GDM1 (cell line): ENCODE data around the gene DENND1B.
"Not testable (repeated sequence)": the region's sequence is repeated elsewhere in the genome, so short reads cannot be mapped to it uniquely, and the experiment has no call there.

ENCODE experiments used
- DNase-seq: peaks from one replicate; lab custom pipeline; 2025; lab: John Stamatoyannopoulos, UW

Gene DENND1B

GRCh38 chr1:197622371-197622770 lies 152.9 kb downstream of the DENND1B start:
- DNase-seq = no peak

- no peak for DNase-seq
Measured at GRCh38 chr1:197621761-197622160, 153.5 kb downstream of the DENND1B start.

- DNase-seq = no peak
Measured at GRCh38 chr1:197620714-197621163, 154.5 kb downstream of the DENND1B start.

- no peak for DNase-seq
Measured at GRCh38 chr1:197619008-197619640, 156.2 kb downstream of the DENND1B start.

GRCh38 chr1:197618061-197618460 lies 157.2 kb downstream of the DENND1B start:
- no peak for DNase-seq

GRCh38 chr1:197615693-197616011 lies 159.6 kb downstream of the DENND1B start:
- DNase-seq = no peak

- peak; percentile 2 for DNase-seq
Measured at GRCh38 chr1:197614916-197615692, 160.2 kb downstream of the DENND1B start.

- no peak for DNase-seq
Measured at GRCh38 chr1:197606168-197606845, 169.0 kb downstream of the DENND1B start.

GRCh38 chr1:197604302-197604701 lies 171.0 kb downstream of the DENND1B start:
- DNase-seq = no peak

GRCh38 chr1:197600751-197601150 lies 174.5 kb downstream of the DENND1B start:
- DNase-seq = no peak

- no peak for DNase-seq
Measured at GRCh38 chr1:197599789-197600188, 175.5 kb downstream of the DENND1B start.

GRCh38 chr1:197598935-197599334 lies 176.3 kb downstream of the DENND1B start:
- DNase-seq = no peak

GRCh38 chr1:197595304-197595904 lies 179.9 kb downstream of the DENND1B start:
- no peak for DNase-seq

- DNase-seq = no peak
Measured at GRCh38 chr1:197590687-197591086, 184.6 kb downstream of the DENND1B start.

- no peak for DNase-seq
Measured at GRCh38 chr1:197585809-197586208, 189.5 kb downstream of the DENND1B start.

- no peak for DNase-seq
Measured at GRCh38 chr1:197577580-197577979, 197.7 kb downstream of the DENND1B start.

- not testable (repeated sequence) for DNase-seq
Measured at GRCh38 chr1:197575531-197575930, 199.7 kb downstream of the DENND1B start.

GRCh38 chr1:197572169-197572568 lies 203.1 kb downstream of the DENND1B start:
- DNase-seq = no peak

- DNase-seq = no peak
Measured at GRCh38 chr1:197567442-197567841, 207.8 kb downstream of the DENND1B start.

- DNase-seq = no peak
Measured at GRCh38 chr1:197561041-197561440, 214.2 kb downstream of the DENND1B start.

- DNase-seq = no peak
Measured at GRCh38 chr1:197559655-197560054, 215.6 kb downstream of the DENND1B start.

GRCh38 chr1:197559244-197559643 lies 216.0 kb downstream of the DENND1B start:
- DNase-seq = no peak

GRCh38 chr1:197557302-197557701 lies 218.0 kb downstream of the DENND1B start:
- DNase-seq = no peak
